Measurements from ENCODE around the gene WNT16. TPM values are rescaled to one million over a fixed set of nuclear protein-coding genes. Genes with fewer than 3 reads are reported as not detected.
"Not testable (repeated sequence)": the region's sequence is repeated elsewhere in the genome, so short reads cannot be mapped to it uniquely, and the experiment has no call there.

The WNT16 gene
- polyA plus RNA-seq, 4 donors = 0.10 to 0.30 TPM; not detected in 2

- no peak overlapping the region for H3K27ac ChIP-seq (ENCODE audit: low read depth in 1 of 3, low read length in 2 of 3)
- no peaks in the 10 kb centered on the region for H3K4me1 ChIP-seq (ENCODE audit: control insufficient read depth in 3 of 3, insufficient read depth in 2 of 3, low read depth in 1 of 3, low read length in 2 of 3)
- WGBS, 3 donors = 82 to 86% (median 85%) methylated on average over 6 of the region's 6 CpGs
- H3K9me3 ChIP-seq (ENCODE audit: control insufficient read depth in 2 of 2, insufficient read depth in 1 of 2, low read depth in 1 of 2, low read length in 1 of 2) = peaks cover 0 to 8% of the 10 kb centered on the region in 2 donors
- no peaks in the 10 kb centered on the region for H3K36me3 ChIP-seq (ENCODE audit: control insufficient read depth in 3 of 3, insufficient read depth in 2 of 3, low read depth in 1 of 3, low read length in 3 of 3)
- H3K4me3 ChIP-seq (ENCODE audit: low read depth in 1 of 3, low read length in 3 of 3) = no peak overlapping the region
- FAIRE-seq (no peak), DNase-seq (no peak)
- H3K27me3 ChIP-seq (ENCODE audit: control insufficient read depth in 3 of 3, insufficient read depth in 3 of 3, low read length in 3 of 3) = no peaks in the 10 kb centered on the region
These were observed 41.8 kb upstream of the WNT16 start for GRCh38 chr7:121286742-121287734.

- Histone ChIP-seq H3K27ac (ENCODE audit: low read depth in 1 of 3, low read length in 2 of 3) (no peak overlapping the region), H3K4me1 (ENCODE audit: control insufficient read depth in 3 of 3, insufficient read depth in 2 of 3, low read depth in 1 of 3, low read length in 2 of 3) (no peaks in the 10 kb centered on the region), H3K36me3 (ENCODE audit: control insufficient read depth in 3 of 3, insufficient read depth in 2 of 3, low read depth in 1 of 3, low read length in 3 of 3) (no peaks in the 10 kb centered on the region), H3K27me3 (ENCODE audit: control insufficient read depth in 3 of 3, insufficient read depth in 3 of 3, low read length in 3 of 3) (no peaks in the 10 kb centered on the region), H3K4me3 (ENCODE audit: low read depth in 1 of 3, low read length in 3 of 3) (no peak overlapping the region), H3K9me3 (ENCODE audit: control insufficient read depth in 2 of 2, insufficient read depth in 1 of 2, low read depth in 1 of 2, low read length in 1 of 2) (peaks cover 0 to 8% of the 10 kb centered on the region in 2 donors)
- DNase-seq (no peak), FAIRE-seq (no peak)
These were observed 39.9 kb upstream of the WNT16 start for GRCh38 chr7:121288894-121289293.

GRCh38 chr7:121289930-121290329, 38.9 kb upstream of the WNT16 start:
- not testable (repeated sequence) for H3K27me3 ChIP-seq (ENCODE audit: control insufficient read depth in 3 of 3, insufficient read depth in 3 of 3, low read length in 3 of 3); H3K36me3 ChIP-seq (ENCODE audit: control insufficient read depth in 3 of 3, insufficient read depth in 2 of 3, low read depth in 1 of 3, low read length in 3 of 3); H3K27ac ChIP-seq (ENCODE audit: low read depth in 1 of 3, low read length in 2 of 3); H3K4me3 ChIP-seq (ENCODE audit: low read depth in 1 of 3, low read length in 3 of 3); FAIRE-seq; H3K9me3 ChIP-seq (ENCODE audit: control insufficient read depth in 2 of 2, insufficient read depth in 1 of 2, low read depth in 1 of 2, low read length in 1 of 2); H3K4me1 ChIP-seq (ENCODE audit: control insufficient read depth in 3 of 3, insufficient read depth in 2 of 3, low read depth in 1 of 3, low read length in 2 of 3); DNase-seq
- WGBS, 3 donors = 88 to 93% (median 89%) methylated on average over 5 of the region's 5 CpGs

- FAIRE-seq = no peak
- WGBS, 3 donors = 55 to 78% (median 74%) methylated on average over 2 of the region's 2 CpGs
- H3K27me3 ChIP-seq (ENCODE audit: control insufficient read depth in 3 of 3, insufficient read depth in 3 of 3, low read length in 3 of 3) = no peaks in the 10 kb centered on the region
These were observed 34.3 kb upstream of the WNT16 start for GRCh38 chr7:121294448-121294992.

GRCh38 chr7:121297843-121298242, 31.0 kb upstream of the WNT16 start:
- Histone ChIP-seq H3K4me3 (ENCODE audit: low read depth in 1 of 3, low read length in 3 of 3) (no peak overlapping the region), H3K36me3 (ENCODE audit: control insufficient read depth in 3 of 3, insufficient read depth in 2 of 3, low read depth in 1 of 3, low read length in 3 of 3) (no peaks in the 10 kb centered on the region), H3K4me1 (ENCODE audit: control insufficient read depth in 3 of 3, insufficient read depth in 2 of 3, low read depth in 1 of 3, low read length in 2 of 3) (no peaks in the 10 kb centered on the region), H3K27ac (ENCODE audit: low read depth in 1 of 3, low read length in 2 of 3) (no peak overlapping the region), H3K9me3 (ENCODE audit: control insufficient read depth in 2 of 2, insufficient read depth in 1 of 2, low read depth in 1 of 2, low read length in 1 of 2) (no peaks in the 10 kb centered on the region), H3K27me3 (ENCODE audit: control insufficient read depth in 3 of 3, insufficient read depth in 3 of 3, low read length in 3 of 3) (no peaks in the 10 kb centered on the region)
- 44 to 47% (median 47%) methylated on average over 2 of the region's 2 CpGs for WGBS, 3 donors
- DNase-seq (no peak), FAIRE-seq (no peak)

More at GRCh38 chr7:121294448-121294992, 34.3 kb upstream of the WNT16 start:
- DNase-seq = no peak
- H3K36me3 ChIP-seq (ENCODE audit: control insufficient read depth in 3 of 3, insufficient read depth in 2 of 3, low read depth in 1 of 3, low read length in 3 of 3) = no peaks in the 10 kb centered on the region
- no peaks in the 10 kb centered on the region for H3K9me3 ChIP-seq (ENCODE audit: control insufficient read depth in 2 of 2, insufficient read depth in 1 of 2, low read depth in 1 of 2, low read length in 1 of 2)
- H3K4me3 ChIP-seq (ENCODE audit: low read depth in 1 of 3, low read length in 3 of 3) = no peak overlapping the region
- H3K4me1 ChIP-seq (ENCODE audit: control insufficient read depth in 3 of 3, insufficient read depth in 2 of 3, low read depth in 1 of 3, low read length in 2 of 3) = no peaks in the 10 kb centered on the region
- no peak overlapping the region for H3K27ac ChIP-seq (ENCODE audit: low read depth in 1 of 3, low read length in 2 of 3)

- H3K36me3 ChIP-seq (ENCODE audit: control insufficient read depth in 3 of 3, insufficient read depth in 2 of 3, low read depth in 1 of 3, low read length in 3 of 3) = no peaks in the 10 kb centered on the region
- no peak for FAIRE-seq
- no peaks in the 10 kb centered on the region for H3K9me3 ChIP-seq (ENCODE audit: control insufficient read depth in 2 of 2, insufficient read depth in 1 of 2, low read depth in 1 of 2, low read length in 1 of 2)
- no peak for DNase-seq
- no peak overlapping the region for H3K27ac ChIP-seq (ENCODE audit: low read depth in 1 of 3, low read length in 2 of 3)
- WGBS, 3 donors = 28 to 67% (median 55%) methylated on average over 2 of the region's 2 CpGs
- H3K27me3 ChIP-seq (ENCODE audit: control insufficient read depth in 3 of 3, insufficient read depth in 3 of 3, low read length in 3 of 3) = no peaks in the 10 kb centered on the region
- H3K4me1 ChIP-seq (ENCODE audit: control insufficient read depth in 3 of 3, insufficient read depth in 2 of 3, low read depth in 1 of 3, low read length in 2 of 3) = no peaks in the 10 kb centered on the region
- H3K4me3 ChIP-seq (ENCODE audit: low read depth in 1 of 3, low read length in 3 of 3) = no peak overlapping the region
These were observed 30.0 kb upstream of the WNT16 start for GRCh38 chr7:121298831-121299239.

- FAIRE-seq (no peak), DNase-seq (no peak)
- H3K4me1 ChIP-seq (ENCODE audit: control insufficient read depth in 3 of 3, insufficient read depth in 2 of 3, low read depth in 1 of 3, low read length in 2 of 3) = no peaks in the 10 kb centered on the region
- H3K27ac ChIP-seq (ENCODE audit: low read depth in 1 of 3, low read length in 2 of 3) = no peak overlapping the region
- H3K9me3 ChIP-seq (ENCODE audit: control insufficient read depth in 2 of 2, insufficient read depth in 1 of 2, low read depth in 1 of 2, low read length in 1 of 2) = no peaks in the 10 kb centered on the region
- WGBS, 3 donors = 88 to 92% (median 89%) methylated on average over 2 of the region's 2 CpGs
- H3K36me3 ChIP-seq (ENCODE audit: control insufficient read depth in 3 of 3, insufficient read depth in 2 of 3, low read depth in 1 of 3, low read length in 3 of 3) = no peaks in the 10 kb centered on the region
- H3K4me3 ChIP-seq (ENCODE audit: low read depth in 1 of 3, low read length in 3 of 3) = no peak overlapping the region
- peaks cover 0 to 1% (median 0%) of the 10 kb centered on the region in 3 donors for H3K27me3 ChIP-seq (ENCODE audit: control insufficient read depth in 3 of 3, insufficient read depth in 3 of 3, low read length in 3 of 3)
These were observed 27.9 kb upstream of the WNT16 start for GRCh38 chr7:121300685-121301420.

GRCh38 chr7:121301446-121302213, 27.2 kb upstream of the WNT16 start:
- FAIRE-seq (no peak), DNase-seq (no peak)
- no peaks in the 10 kb centered on the region for H3K9me3 ChIP-seq (ENCODE audit: control insufficient read depth in 2 of 2, insufficient read depth in 1 of 2, low read depth in 1 of 2, low read length in 1 of 2)
- 77 to 78% (median 77%) methylated on average over 9 of the region's 9 CpGs for WGBS, 3 donors
- H3K36me3 ChIP-seq (ENCODE audit: control insufficient read depth in 3 of 3, insufficient read depth in 2 of 3, low read depth in 1 of 3, low read length in 3 of 3) = no peaks in the 10 kb centered on the region
- no peak overlapping the region for H3K4me3 ChIP-seq (ENCODE audit: low read depth in 1 of 3, low read length in 3 of 3)
- H3K4me1 ChIP-seq (ENCODE audit: control insufficient read depth in 3 of 3, insufficient read depth in 2 of 3, low read depth in 1 of 3, low read length in 2 of 3) = no peaks in the 10 kb centered on the region
- no peak overlapping the region for H3K27ac ChIP-seq (ENCODE audit: low read depth in 1 of 3, low read length in 2 of 3)
- peaks cover 0 to 1% (median 0%) of the 10 kb centered on the region in 3 donors for H3K27me3 ChIP-seq (ENCODE audit: control insufficient read depth in 3 of 3, insufficient read depth in 3 of 3, low read length in 3 of 3)
